KMS-11 (cell line): ENCODE measurements around the gene EIF2S3B.
"Not testable (repeated sequence)": the region's sequence is repeated elsewhere in the genome, so short reads cannot be mapped to it uniquely, and the experiment has no call there.

Source experiments
- H2AFZ ChIP-seq: fragments of 200-600 bp; sonication (generic); 2 replicates; pipeline ENCODE4 v1.6.1; 2016; ENCODE audit warnings: antibody characterized with exemption, mixed run types, low read depth
- H3K27ac ChIP-seq: fragments of 200-600 bp; sonication (generic); 2 replicates; pipeline ENCODE4 v1.6.1; 2016; ENCODE audit warnings: mild to moderate bottlenecking, mixed run types
- H3K27me3 ChIP-seq: fragments of 200-600 bp; sonication (generic); 2 replicates; pipeline ENCODE4 v1.6.1; 2017; ENCODE audit warnings: mild to moderate bottlenecking, low read depth, mixed run types, moderate library complexity; ENCODE audit not compliant: insufficient read depth
- H3K36me3 ChIP-seq: fragments of 200-600 bp; sonication (generic); 2 replicates; pipeline ENCODE4 v1.6.1; 2017; ENCODE audit warnings: mild to moderate bottlenecking, mixed run types; ENCODE audit not compliant: insufficient read depth
- H3K4me1 ChIP-seq: fragments of 200-600 bp; sonication (generic); 2 replicates; pipeline ENCODE4 v1.6.1; 2016; ENCODE audit warnings: mild to moderate bottlenecking, low read depth, mixed run types; ENCODE audit not compliant: poor library complexity, severe bottlenecking
- H3K4me2 ChIP-seq: fragments of 200-600 bp; sonication (generic); 2 replicates; pipeline ENCODE4 v1.7.0; 2016; ENCODE audit warnings: mild to moderate bottlenecking, mixed run types
- H3K4me3 ChIP-seq: fragments of 200-600 bp; sonication (generic); IDR thresholded peaks from 2 replicates; pipeline ENCODE4 v1.6.1; 2017; ENCODE audit warnings: low read depth, low read length, mixed read lengths; ENCODE audit not compliant: insufficient read depth
- H3K79me2 ChIP-seq: fragments of 200-600 bp; sonication (generic); 2 replicates; pipeline ENCODE4 v1.6.1; 2016; ENCODE audit warnings: low read depth, mixed run types; ENCODE audit not compliant: insufficient read depth
- H3K9ac ChIP-seq: fragments of 200-600 bp; sonication (generic); 2 replicates; pipeline ENCODE4 v1.6.1; 2016; ENCODE audit warnings: mild to moderate bottlenecking, mixed run types
- H4K20me1 ChIP-seq: fragments of 200-600 bp; sonication (generic); 2 replicates; pipeline ENCODE4 v1.6.1; 2016; ENCODE audit warnings: mild to moderate bottlenecking, mixed run types; ENCODE audit not compliant: insufficient read depth
- TF ChIP-seq, protein P1 (sequence below): fragments of 200-600 bp; sonication (generic); conservative IDR thresholded peaks from 2 replicates; pipeline ENCODE4 v1.6.1; 2017; ENCODE audit warnings: low read depth, mild to moderate bottlenecking, antibody characterized with exemption, low read length, moderate library complexity, mixed read lengths

EIF2S3B gene

DNA sequence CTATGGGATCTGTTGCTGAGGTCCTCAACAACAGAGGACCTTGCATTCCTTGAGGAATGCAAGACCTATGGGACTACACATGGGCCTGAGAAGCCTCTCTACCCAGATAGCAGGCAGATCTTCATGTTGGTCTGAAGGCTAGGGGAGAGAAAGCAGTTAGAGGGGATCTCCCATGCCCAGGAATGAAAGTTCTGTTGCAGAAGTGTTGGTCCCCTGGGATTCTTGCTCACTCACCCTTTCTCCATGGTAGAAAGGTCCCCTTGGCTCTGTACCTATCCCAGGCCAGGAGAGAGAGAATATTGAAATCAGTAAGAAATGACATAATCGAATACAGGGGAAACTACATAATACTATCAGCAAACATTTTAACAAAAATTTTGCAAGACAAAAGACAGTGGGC, 36.0 kb upstream of the EIF2S3B start:
- no peak overlapping the region for H3K4me3 ChIP-seq
- no peak overlapping the region for H2AFZ ChIP-seq
- H3K9ac ChIP-seq: no peak overlapping the region
- no peaks in the 10 kb centered on the region for H4K20me1 ChIP-seq
- no peak overlapping the region for H3K4me2 ChIP-seq
- no peaks in the 10 kb centered on the region for H3K4me1 ChIP-seq
- TF ChIP-seq, protein P1, sequence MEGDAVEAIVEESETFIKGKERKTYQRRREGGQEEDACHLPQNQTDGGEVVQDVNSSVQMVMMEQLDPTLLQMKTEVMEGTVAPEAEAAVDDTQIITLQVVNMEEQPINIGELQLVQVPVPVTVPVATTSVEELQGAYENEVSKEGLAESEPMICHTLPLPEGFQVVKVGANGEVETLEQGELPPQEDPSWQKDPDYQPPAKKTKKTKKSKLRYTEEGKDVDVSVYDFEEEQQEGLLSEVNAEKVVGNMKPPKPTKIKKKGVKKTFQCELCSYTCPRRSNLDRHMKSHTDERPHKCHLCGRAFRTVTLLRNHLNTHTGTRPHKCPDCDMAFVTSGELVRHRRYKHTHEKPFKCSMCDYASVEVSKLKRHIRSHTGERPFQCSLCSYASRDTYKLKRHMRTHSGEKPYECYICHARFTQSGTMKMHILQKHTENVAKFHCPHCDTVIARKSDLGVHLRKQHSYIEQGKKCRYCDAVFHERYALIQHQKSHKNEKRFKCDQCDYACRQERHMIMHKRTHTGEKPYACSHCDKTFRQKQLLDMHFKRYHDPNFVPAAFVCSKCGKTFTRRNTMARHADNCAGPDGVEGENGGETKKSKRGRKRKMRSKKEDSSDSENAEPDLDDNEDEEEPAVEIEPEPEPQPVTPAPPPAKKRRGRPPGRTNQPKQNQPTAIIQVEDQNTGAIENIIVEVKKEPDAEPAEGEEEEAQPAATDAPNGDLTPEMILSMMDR: no peak
- H3K27ac ChIP-seq: no peak overlapping the region
- H3K36me3 ChIP-seq: no peaks in the 10 kb centered on the region
- H3K27me3 ChIP-seq: no peaks in the 10 kb centered on the region
- H3K79me2 ChIP-seq: no peaks in the 10 kb centered on the region

DNA sequence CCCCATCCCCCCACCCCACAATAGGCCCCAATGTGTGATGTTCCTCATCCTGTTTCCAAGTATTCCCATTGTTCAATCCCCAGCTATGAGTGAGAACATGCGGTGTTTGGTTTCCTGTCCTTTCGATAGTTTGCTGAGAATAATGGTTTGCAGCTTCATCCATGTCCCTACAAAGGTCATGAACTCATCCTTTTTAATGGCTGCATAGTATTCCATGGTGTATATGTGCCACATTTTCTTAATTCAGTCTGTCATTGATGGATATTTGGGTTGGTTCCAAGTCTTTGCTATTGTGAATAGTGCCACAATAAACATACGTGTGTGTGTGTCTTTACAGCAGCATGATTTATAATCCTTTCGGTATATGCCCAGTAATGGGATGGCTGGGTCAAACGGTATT, 32.9 kb upstream of the EIF2S3B start:
- H3K27me3 ChIP-seq, H3K9ac ChIP-seq, H3K36me3 ChIP-seq, H4K20me1 ChIP-seq, H3K27ac ChIP-seq, H3K4me1 ChIP-seq, H2AFZ ChIP-seq, H3K4me2 ChIP-seq, H3K79me2 ChIP-seq, H3K4me3 ChIP-seq: not testable (repeated sequence)

DNA sequence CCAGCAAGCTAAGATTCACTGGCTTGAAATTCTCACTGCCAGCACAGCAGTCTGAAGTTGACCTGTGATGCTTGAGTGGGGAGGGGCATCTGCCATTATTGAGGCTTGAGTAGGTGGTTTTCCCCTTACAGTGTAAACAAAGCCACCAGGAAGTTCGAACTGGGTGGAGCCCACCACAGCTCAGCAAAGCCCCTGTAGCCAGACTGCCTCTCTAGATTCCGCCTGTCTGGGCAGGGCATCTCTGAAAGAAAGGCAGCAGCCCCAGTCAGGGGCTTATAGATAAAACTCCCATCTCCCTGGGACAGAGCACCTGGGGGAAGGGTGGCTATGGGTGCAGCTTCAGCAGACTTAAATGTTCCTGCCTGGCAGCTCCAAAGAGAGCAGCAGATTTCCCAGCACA, 23.8 kb upstream of the EIF2S3B start:
- H3K27me3 ChIP-seq, H3K79me2 ChIP-seq, H4K20me1 ChIP-seq, H3K36me3 ChIP-seq, H3K4me2 ChIP-seq, H3K9ac ChIP-seq, H3K27ac ChIP-seq, H3K4me1 ChIP-seq, H2AFZ ChIP-seq, H3K4me3 ChIP-seq: not testable (repeated sequence)

- not testable (repeated sequence) for H3K4me3 ChIP-seq, H3K4me1 ChIP-seq, H3K36me3 ChIP-seq, H2AFZ ChIP-seq, H3K79me2 ChIP-seq, H4K20me1 ChIP-seq, H3K27ac ChIP-seq, H3K27me3 ChIP-seq, H3K9ac ChIP-seq, H3K4me2 ChIP-seq
These were observed 18.4 kb upstream of the EIF2S3B start for GRCh38 chr12:10487328-10487727.

GRCh38 chr12:10491766-10492165, 13.9 kb upstream of the EIF2S3B start:
- no peak overlapping the region for H3K9ac ChIP-seq
- TF ChIP-seq, protein P1: no peak
- no peak overlapping the region for H3K4me3 ChIP-seq
- no peak overlapping the region for H3K4me2 ChIP-seq
- no peaks in the 10 kb centered on the region for H3K27me3 ChIP-seq
- no peaks in the 10 kb centered on the region for H3K79me2 ChIP-seq
- no peak overlapping the region for H3K27ac ChIP-seq
- no peaks in the 10 kb centered on the region for H3K36me3 ChIP-seq
- no peak overlapping the region for H2AFZ ChIP-seq
- H4K20me1 ChIP-seq: no peaks in the 10 kb centered on the region
- no peaks in the 10 kb centered on the region for H3K4me1 ChIP-seq

DNA sequence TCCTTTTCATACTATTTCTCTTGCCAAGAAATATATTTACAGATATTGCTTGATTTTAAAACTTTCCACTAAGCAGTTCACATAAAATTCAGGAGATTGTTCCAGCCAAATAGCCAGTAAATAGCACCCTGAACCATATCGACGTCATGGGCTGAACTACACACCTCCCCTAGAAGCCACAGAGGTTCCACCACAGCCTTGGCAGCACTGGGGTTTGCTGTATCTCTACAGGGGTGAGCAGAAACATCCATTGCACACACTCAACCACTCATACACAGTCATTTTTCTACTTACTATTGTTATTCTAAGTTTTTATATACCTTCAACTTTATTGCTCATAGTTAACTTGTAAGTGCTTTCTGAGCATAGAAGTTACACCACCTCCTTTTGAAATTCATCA, 8.1 kb upstream of the EIF2S3B start:
- no peaks in the 10 kb centered on the region for H3K4me1 ChIP-seq
- H3K9ac ChIP-seq: no peak overlapping the region
- no peak overlapping the region for H2AFZ ChIP-seq
- H3K36me3 ChIP-seq: no peaks in the 10 kb centered on the region
- TF ChIP-seq, protein P1: no peak
- no peak overlapping the region for H3K4me2 ChIP-seq
- H4K20me1 ChIP-seq: no peaks in the 10 kb centered on the region
- H3K27me3 ChIP-seq: no peaks in the 10 kb centered on the region
- no peak overlapping the region for H3K4me3 ChIP-seq
- H3K79me2 ChIP-seq: no peaks in the 10 kb centered on the region
- no peak overlapping the region for H3K27ac ChIP-seq
